ENCODE measurements around the gene TMBIM6.

Gene TMBIM6

GRCh38 chr12:49750996-49751393 lies 9.6 kb downstream of the TMBIM6 start:
- no peak overlapping the region for H3K18ac ChIP-seq (ENCODE audit: low read length)
- no peak for DNase-seq
- H3K23ac ChIP-seq (ENCODE audit: low read length), result no peak overlapping the region
- H2AK5ac ChIP-seq (ENCODE audit: low read length), result no peak overlapping the region
- H3K4me3 ChIP-seq (ENCODE audit: low read length), result no peak overlapping the region
- no peak overlapping the region for H3K4me2 ChIP-seq (ENCODE audit: low read length)
- no peak overlapping the region for H3K27ac ChIP-seq (ENCODE audit: low read depth, low read length)
- 100% methylated on average over 1 of the region's 1 CpG for WGBS (ENCODE audit: extremely low coverage, insufficient coverage, low lambda C conversion rate)
- no peak overlapping the region for H4K8ac ChIP-seq (ENCODE audit: low read depth, low read length)
- H3K79me1 ChIP-seq (ENCODE audit: low read length), result peaks cover 8% of the 10 kb centered on the region
- peaks cover 4% of the 10 kb centered on the region for H3K36me3 ChIP-seq (ENCODE audit: control insufficient read depth, insufficient read depth, low read length)
- no peak overlapping the region for H3K4ac ChIP-seq (ENCODE audit: low read depth, low read length)
- no peak overlapping the region for H4K5ac ChIP-seq (ENCODE audit: low read length)
- H2BK120ac ChIP-seq (ENCODE audit: low read depth, low read length), result no peak overlapping the region
- peaks cover 69% of the 10 kb centered on the region for H3K79me2 ChIP-seq (ENCODE audit: control insufficient read depth, insufficient read depth, low read length)
- no peak overlapping the region for H2BK5ac ChIP-seq (ENCODE audit: low read length)
- no peak overlapping the region for H3K56ac ChIP-seq (ENCODE audit: low read length)
- H3K4me1 ChIP-seq (ENCODE audit: control insufficient read depth, low read depth, low read length), result peaks cover 13% of the 10 kb centered on the region
- no peak overlapping the region for H3K9ac ChIP-seq (ENCODE audit: low read length)
- H3K27me3 ChIP-seq (ENCODE audit: insufficient read depth, low read length, poor library complexity), result no peaks in the 10 kb centered on the region
- no peak overlapping the region for H2BK15ac ChIP-seq (replicated peaks; ENCODE audit: low read depth)

- Histone ChIP-seq H3K23ac (ENCODE audit: low read length) (no peak overlapping the region), H3K4me3 (ENCODE audit: low read length) (no peak overlapping the region), H3K56ac (ENCODE audit: low read length) (no peak overlapping the region), H3K36me3 (ENCODE audit: control insufficient read depth, insufficient read depth, low read length) (peaks cover 34% of the 10 kb centered on the region), H3K18ac (ENCODE audit: low read length) (no peak overlapping the region), H4K5ac (ENCODE audit: low read length) (no peak overlapping the region), H3K79me1 (ENCODE audit: low read length) (peaks cover 1% of the 10 kb centered on the region), H3K9ac (ENCODE audit: low read length) (no peak overlapping the region), H3K27me3 (ENCODE audit: insufficient read depth, low read length, poor library complexity) (no peaks in the 10 kb centered on the region), H3K4ac (ENCODE audit: low read depth, low read length) (no peak overlapping the region), H3K4me2 (ENCODE audit: low read length) (no peak overlapping the region), H2BK120ac (ENCODE audit: low read depth, low read length) (no peak overlapping the region), H2BK15ac (replicated peaks; ENCODE audit: low read depth) (no peak overlapping the region), H4K8ac (ENCODE audit: low read depth, low read length) (no peak overlapping the region), H2AK5ac (ENCODE audit: low read length) (no peak overlapping the region), H3K79me2 (ENCODE audit: control insufficient read depth, insufficient read depth, low read length) (no peaks in the 10 kb centered on the region), H3K27ac (ENCODE audit: low read depth, low read length) (no peak overlapping the region), H3K4me1 (ENCODE audit: control insufficient read depth, low read depth, low read length) (no peaks in the 10 kb centered on the region), H2BK5ac (ENCODE audit: low read length) (no peak overlapping the region)
- no peak for DNase-seq
- whole genome bisulfite sequencing (ENCODE audit: extremely low coverage, insufficient coverage, low lambda C conversion rate), result no CpG with 5 or more reads among the region's 4 CpGs
Measured at GRCh38 chr12:49761677-49762467, 20.5 kb downstream of the TMBIM6 start.

GRCh38 chr12:49762468-49762847 lies 21.1 kb downstream of the TMBIM6 start:
- H3K36me3 ChIP-seq (ENCODE audit: control insufficient read depth, insufficient read depth, low read length), result peaks cover 34% of the 10 kb centered on the region

GRCh38 chr12:49763006-49763591 lies 21.7 kb downstream of the TMBIM6 start:
- peaks cover 1% of the 10 kb centered on the region for H3K79me1 ChIP-seq (ENCODE audit: low read length)
- no peak overlapping the region for H2BK5ac ChIP-seq (ENCODE audit: low read length)
- no peak overlapping the region for H4K8ac ChIP-seq (ENCODE audit: low read depth, low read length)
- H3K23ac ChIP-seq (ENCODE audit: low read length), result no peak overlapping the region
- no peak overlapping the region for H2AK5ac ChIP-seq (ENCODE audit: low read length)
- no peak overlapping the region for H3K4ac ChIP-seq (ENCODE audit: low read depth, low read length)
- no CpG with 5 or more reads among the region's 8 CpGs for WGBS (ENCODE audit: extremely low coverage, insufficient coverage, low lambda C conversion rate)
- no peak overlapping the region for H4K5ac ChIP-seq (ENCODE audit: low read length)
- H3K27me3 ChIP-seq (ENCODE audit: insufficient read depth, low read length, poor library complexity), result no peaks in the 10 kb centered on the region
- peak; percentile 75 for DNase-seq
- no peak overlapping the region for H3K18ac ChIP-seq (ENCODE audit: low read length)
- H2BK120ac ChIP-seq (ENCODE audit: low read depth, low read length), result no peak overlapping the region
- no peak overlapping the region for H3K4me2 ChIP-seq (ENCODE audit: low read length)
- H3K27ac ChIP-seq (ENCODE audit: low read depth, low read length), result no peak overlapping the region
- no peaks in the 10 kb centered on the region for H3K79me2 ChIP-seq (ENCODE audit: control insufficient read depth, insufficient read depth, low read length)
- no peak overlapping the region for H3K9ac ChIP-seq (ENCODE audit: low read length)
- no peak overlapping the region for H2BK15ac ChIP-seq (replicated peaks; ENCODE audit: low read depth)
- no peaks in the 10 kb centered on the region for H3K4me1 ChIP-seq (ENCODE audit: control insufficient read depth, low read depth, low read length)
- H3K56ac ChIP-seq (ENCODE audit: low read length), result no peak overlapping the region
- no peak overlapping the region for H3K4me3 ChIP-seq (ENCODE audit: low read length)
- H3K36me3 ChIP-seq (ENCODE audit: control insufficient read depth, insufficient read depth, low read length), result peaks cover 30% of the 10 kb centered on the region

More at GRCh38 chr12:49762468-49762847, 21.1 kb downstream of the TMBIM6 start:
- DNase-seq, result no peak
- no peaks in the 10 kb centered on the region for H3K4me1 ChIP-seq (ENCODE audit: control insufficient read depth, low read depth, low read length)
- H4K5ac ChIP-seq (ENCODE audit: low read length), result no peak overlapping the region
- no peak overlapping the region for H3K56ac ChIP-seq (ENCODE audit: low read length)
- H2BK5ac ChIP-seq (ENCODE audit: low read length), result no peak overlapping the region
- H3K9ac ChIP-seq (ENCODE audit: low read length), result no peak overlapping the region
- peaks cover 1% of the 10 kb centered on the region for H3K79me1 ChIP-seq (ENCODE audit: low read length)
- no peak overlapping the region for H4K8ac ChIP-seq (ENCODE audit: low read depth, low read length)
- H3K79me2 ChIP-seq (ENCODE audit: control insufficient read depth, insufficient read depth, low read length), result no peaks in the 10 kb centered on the region
- WGBS (ENCODE audit: extremely low coverage, insufficient coverage, low lambda C conversion rate), result no CpG with 5 or more reads among the region's 5 CpGs
- no peak overlapping the region for H3K27ac ChIP-seq (ENCODE audit: low read depth, low read length)
- H3K18ac ChIP-seq (ENCODE audit: low read length), result no peak overlapping the region
- no peak overlapping the region for H2BK15ac ChIP-seq (replicated peaks; ENCODE audit: low read depth)
- no peaks in the 10 kb centered on the region for H3K27me3 ChIP-seq (ENCODE audit: insufficient read depth, low read length, poor library complexity)
- no peak overlapping the region for H2AK5ac ChIP-seq (ENCODE audit: low read length)
- no peak overlapping the region for H3K23ac ChIP-seq (ENCODE audit: low read length)
- no peak overlapping the region for H3K4me2 ChIP-seq (ENCODE audit: low read length)
- no peak overlapping the region for H2BK120ac ChIP-seq (ENCODE audit: low read depth, low read length)
- H3K4ac ChIP-seq (ENCODE audit: low read depth, low read length), result no peak overlapping the region
- no peak overlapping the region for H3K4me3 ChIP-seq (ENCODE audit: low read length)

GRCh38 chr12:49764126-49764525 lies 22.8 kb downstream of the TMBIM6 start:
- no CpG with 5 or more reads among the region's 3 CpGs for WGBS (ENCODE audit: extremely low coverage, insufficient coverage, low lambda C conversion rate)

More at GRCh38 chr12:49764126-49764525, 22.8 kb downstream of the TMBIM6 start:
- no peak overlapping the region for H2AK5ac ChIP-seq (ENCODE audit: low read length)
- H3K4me2 ChIP-seq (ENCODE audit: low read length), result no peak overlapping the region
- H3K79me1 ChIP-seq (ENCODE audit: low read length), result peaks cover 1% of the 10 kb centered on the region
- no peak overlapping the region for H3K4me3 ChIP-seq (ENCODE audit: low read length)
- H3K18ac ChIP-seq (ENCODE audit: low read length), result no peak overlapping the region
- H2BK120ac ChIP-seq (ENCODE audit: low read depth, low read length), result no peak overlapping the region
- no peak overlapping the region for H4K8ac ChIP-seq (ENCODE audit: low read depth, low read length)
- no peak overlapping the region for H3K27ac ChIP-seq (ENCODE audit: low read depth, low read length)
- H3K4ac ChIP-seq (ENCODE audit: low read depth, low read length), result no peak overlapping the region
- no peak overlapping the region for H3K23ac ChIP-seq (ENCODE audit: low read length)
- H3K27me3 ChIP-seq (ENCODE audit: insufficient read depth, low read length, poor library complexity), result no peaks in the 10 kb centered on the region
- H2BK5ac ChIP-seq (ENCODE audit: low read length), result no peak overlapping the region
- no peak overlapping the region for H4K5ac ChIP-seq (ENCODE audit: low read length)
- no peak overlapping the region for H3K9ac ChIP-seq (ENCODE audit: low read length)
- H3K4me1 ChIP-seq (ENCODE audit: control insufficient read depth, low read depth, low read length), result no peaks in the 10 kb centered on the region
- no peak overlapping the region for H2BK15ac ChIP-seq (replicated peaks; ENCODE audit: low read depth)
- peaks cover 21% of the 10 kb centered on the region for H3K36me3 ChIP-seq (ENCODE audit: control insufficient read depth, insufficient read depth, low read length)
- H3K79me2 ChIP-seq (ENCODE audit: control insufficient read depth, insufficient read depth, low read length), result no peaks in the 10 kb centered on the region
- DNase-seq, result no peak
- no peak overlapping the region for H3K56ac ChIP-seq (ENCODE audit: low read length)
